Ishikawa (cell line): ENCODE results near the gene FSTL4.

Experiments used
- CEBPB ChIP-seq: IDR thresholded peaks from 2 replicates; pipeline ENCODE4 v1.6.1; 2012
- CREB1 ChIP-seq: IDR thresholded peaks from 2 replicates; pipeline ENCODE4 v1.6.1; 2012; ENCODE audit warnings: low read depth
- EGR1 ChIP-seq: IDR thresholded peaks from 2 replicates; pipeline ENCODE4 v1.6.1; 2012
- EP300 ChIP-seq: IDR thresholded peaks from 2 replicates; pipeline ENCODE4 v1.6.1; 2012; ENCODE audit warnings: borderline replicate concordance
- FOXM1 ChIP-seq: IDR thresholded peaks from 2 replicates; pipeline ENCODE4 v1.6.1; 2012; ENCODE audit warnings: low read depth, borderline replicate concordance
- NFIC ChIP-seq: IDR thresholded peaks from 2 replicates; pipeline ENCODE4 v1.6.1; 2012
- RAD21 ChIP-seq: IDR thresholded peaks from 2 replicates; pipeline ENCODE4 v1.6.1; 2012; ENCODE audit warnings: low read depth
- TAF1 ChIP-seq: IDR thresholded peaks from 2 replicates; pipeline ENCODE4 v1.6.1; 2012; ENCODE audit warnings: low read depth, mild to moderate bottlenecking
- TCF12 ChIP-seq: IDR thresholded peaks from 2 replicates; pipeline ENCODE4 v1.6.1; 2012; ENCODE audit warnings: low read depth
- TEAD4 ChIP-seq: IDR thresholded peaks from 2 replicates; pipeline ENCODE4 v1.6.1; 2012
- YY1 ChIP-seq: IDR thresholded peaks from 2 replicates; pipeline ENCODE4 v1.6.1; 2012; ENCODE audit warnings: low read depth
- ZBTB7A ChIP-seq: IDR thresholded peaks from 2 replicates; pipeline ENCODE4 v1.6.1; 2012; ENCODE audit warnings: low read depth
- TF ChIP-seq, protein P1 (sequence below): IDR thresholded peaks from 2 replicates; pipeline ENCODE4 v1.6.1; 2012; ENCODE audit warnings: low read depth, mild to moderate bottlenecking
- TF ChIP-seq, protein P2 (sequence below): IDR thresholded peaks from 2 replicates; pipeline ENCODE4 v1.6.1; 2012
- TF ChIP-seq, protein P3 (sequence below): IDR thresholded peaks from 2 replicates; pipeline ENCODE4 v1.6.1; 2012

Gene FSTL4

DNA sequence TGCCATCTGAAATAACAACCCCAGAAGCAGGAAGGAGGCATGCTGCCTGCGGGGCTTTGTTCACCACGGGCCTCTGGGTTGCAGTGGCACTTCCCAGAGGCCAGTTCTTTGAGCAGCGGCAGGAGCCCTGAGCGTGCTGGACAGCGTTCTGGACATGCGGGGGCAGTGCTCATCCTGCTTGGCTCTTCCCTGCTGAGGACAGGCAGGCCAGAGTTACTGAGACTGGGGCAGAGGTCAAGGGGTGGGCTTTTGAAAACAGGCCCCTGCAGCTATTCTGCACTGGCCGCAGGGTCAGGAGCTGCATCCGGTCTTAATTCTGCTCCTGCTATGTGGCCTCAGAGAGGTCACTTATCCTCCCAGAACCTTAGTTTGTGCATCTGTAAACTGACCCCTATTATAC lies 258.6 kb downstream of the FSTL4 start:
- TF ChIP-seq TAF1 (no peak), RAD21 (no peak), TCF12 (no peak)
- TF ChIP-seq, protein P1, sequence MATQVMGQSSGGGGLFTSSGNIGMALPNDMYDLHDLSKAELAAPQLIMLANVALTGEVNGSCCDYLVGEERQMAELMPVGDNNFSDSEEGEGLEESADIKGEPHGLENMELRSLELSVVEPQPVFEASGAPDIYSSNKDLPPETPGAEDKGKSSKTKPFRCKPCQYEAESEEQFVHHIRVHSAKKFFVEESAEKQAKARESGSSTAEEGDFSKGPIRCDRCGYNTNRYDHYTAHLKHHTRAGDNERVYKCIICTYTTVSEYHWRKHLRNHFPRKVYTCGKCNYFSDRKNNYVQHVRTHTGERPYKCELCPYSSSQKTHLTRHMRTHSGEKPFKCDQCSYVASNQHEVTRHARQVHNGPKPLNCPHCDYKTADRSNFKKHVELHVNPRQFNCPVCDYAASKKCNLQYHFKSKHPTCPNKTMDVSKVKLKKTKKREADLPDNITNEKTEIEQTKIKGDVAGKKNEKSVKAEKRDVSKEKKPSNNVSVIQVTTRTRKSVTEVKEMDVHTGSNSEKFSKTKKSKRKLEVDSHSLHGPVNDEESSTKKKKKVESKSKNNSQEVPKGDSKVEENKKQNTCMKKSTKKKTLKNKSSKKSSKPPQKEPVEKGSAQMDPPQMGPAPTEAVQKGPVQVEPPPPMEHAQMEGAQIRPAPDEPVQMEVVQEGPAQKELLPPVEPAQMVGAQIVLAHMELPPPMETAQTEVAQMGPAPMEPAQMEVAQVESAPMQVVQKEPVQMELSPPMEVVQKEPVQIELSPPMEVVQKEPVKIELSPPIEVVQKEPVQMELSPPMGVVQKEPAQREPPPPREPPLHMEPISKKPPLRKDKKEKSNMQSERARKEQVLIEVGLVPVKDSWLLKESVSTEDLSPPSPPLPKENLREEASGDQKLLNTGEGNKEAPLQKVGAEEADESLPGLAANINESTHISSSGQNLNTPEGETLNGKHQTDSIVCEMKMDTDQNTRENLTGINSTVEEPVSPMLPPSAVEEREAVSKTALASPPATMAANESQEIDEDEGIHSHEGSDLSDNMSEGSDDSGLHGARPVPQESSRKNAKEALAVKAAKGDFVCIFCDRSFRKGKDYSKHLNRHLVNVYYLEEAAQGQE: peak; percentile 57; the same call in 1 of the 2 replicates

DNA sequence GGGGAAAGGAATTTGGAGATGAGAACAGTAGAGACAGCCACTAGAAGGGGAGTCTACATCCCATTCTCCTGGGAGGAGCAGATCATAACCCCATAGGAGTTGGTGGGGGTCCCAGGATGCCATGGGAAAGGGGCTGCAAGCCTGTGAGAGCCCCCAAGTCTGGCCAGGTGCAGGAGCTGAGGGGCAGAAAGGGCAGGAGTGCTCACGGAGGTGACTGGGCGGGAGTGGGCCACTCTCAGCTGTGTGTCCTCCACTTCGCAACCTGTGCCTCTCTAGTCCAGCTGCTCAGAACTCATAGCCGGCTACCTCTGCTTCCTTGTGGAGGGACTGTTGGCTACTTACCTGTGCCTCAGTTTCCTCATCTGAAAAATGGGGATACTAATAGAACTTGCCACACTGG lies 263.9 kb downstream of the FSTL4 start:
- TF ChIP-seq EP300 (no peak), YY1 (no peak), TCF12 (no peak)

DNA sequence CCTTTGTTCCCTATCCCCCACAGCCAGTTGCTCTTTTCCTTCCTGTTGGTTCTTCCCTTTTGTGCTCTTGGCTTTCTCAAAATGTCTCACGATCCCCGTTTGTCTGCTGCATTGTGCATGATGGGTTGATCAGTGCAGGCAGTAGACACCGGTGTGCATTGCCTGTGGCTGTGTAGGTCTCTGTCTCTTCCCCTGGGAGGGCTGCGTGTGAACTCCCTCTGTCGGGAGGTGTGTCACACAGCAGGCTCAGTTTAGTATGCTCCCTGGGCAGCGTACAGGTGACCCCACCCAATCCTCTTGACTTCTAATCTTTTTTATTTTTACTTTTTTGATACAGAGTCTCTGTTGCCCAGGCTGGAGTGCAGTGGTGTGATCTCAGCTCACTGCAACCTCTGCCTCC lies 265.3 kb downstream of the FSTL4 start:
- no peak for TF ChIP-seq NFIC
- no peak for TF ChIP-seq TCF12
- TF ChIP-seq, protein P2, sequence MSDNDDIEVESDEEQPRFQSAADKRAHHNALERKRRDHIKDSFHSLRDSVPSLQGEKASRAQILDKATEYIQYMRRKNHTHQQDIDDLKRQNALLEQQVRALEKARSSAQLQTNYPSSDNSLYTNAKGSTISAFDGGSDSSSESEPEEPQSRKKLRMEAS: no peak
- TF ChIP-seq TEAD4: no peak
- TF ChIP-seq EP300: no peak
- no peak for TF ChIP-seq EGR1
- TF ChIP-seq, protein P3, sequence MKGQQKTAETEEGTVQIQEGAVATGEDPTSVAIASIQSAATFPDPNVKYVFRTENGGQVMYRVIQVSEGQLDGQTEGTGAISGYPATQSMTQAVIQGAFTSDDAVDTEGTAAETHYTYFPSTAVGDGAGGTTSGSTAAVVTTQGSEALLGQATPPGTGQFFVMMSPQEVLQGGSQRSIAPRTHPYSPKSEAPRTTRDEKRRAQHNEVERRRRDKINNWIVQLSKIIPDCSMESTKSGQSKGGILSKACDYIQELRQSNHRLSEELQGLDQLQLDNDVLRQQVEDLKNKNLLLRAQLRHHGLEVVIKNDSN: no peak
- no peak for TF ChIP-seq TAF1
- no peak for TF ChIP-seq RAD21
- no peak for TF ChIP-seq CREB1
- no peak for TF ChIP-seq CEBPB
- no peak for TF ChIP-seq ZBTB7A

DNA sequence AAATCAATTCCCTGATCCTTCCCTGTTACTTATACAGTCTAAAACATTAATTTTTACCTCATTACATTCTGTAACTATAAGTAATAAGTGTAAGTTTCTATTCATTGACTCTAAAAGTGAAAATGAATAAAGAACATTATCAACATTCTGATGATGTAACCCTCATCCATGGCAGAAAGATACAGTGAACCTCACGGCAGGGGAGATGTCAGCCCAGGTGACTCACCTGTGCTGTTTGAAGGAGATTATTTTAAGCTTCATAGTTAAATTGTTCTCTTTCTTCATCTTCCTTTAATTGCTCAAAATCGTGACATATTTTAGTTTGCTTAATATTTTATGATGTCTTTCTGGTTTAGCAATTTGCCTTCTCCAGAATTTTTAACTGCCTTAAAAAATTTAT lies 268.1 kb downstream of the FSTL4 start:
- TF ChIP-seq, protein P3: no peak
- no peak for TF ChIP-seq TAF1

DNA sequence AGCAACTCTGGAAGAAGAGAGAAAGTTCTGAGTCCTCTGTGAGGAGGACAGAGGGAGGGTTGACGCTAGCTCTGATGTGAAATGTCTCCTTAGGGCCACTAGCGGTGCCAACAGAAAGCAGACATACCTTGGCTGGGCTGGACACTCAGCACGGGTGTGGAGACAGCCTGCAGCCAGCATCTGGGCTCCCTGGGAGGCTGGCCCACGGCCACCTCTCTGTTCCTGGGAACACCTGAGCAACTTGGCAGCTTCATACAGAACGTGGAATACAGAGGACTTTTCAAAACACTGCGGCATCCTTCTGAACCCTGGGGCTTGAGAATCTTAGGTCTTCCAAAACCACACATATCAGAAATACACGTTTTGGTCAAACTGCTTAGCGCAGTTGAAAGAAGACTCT lies 269.1 kb downstream of the FSTL4 start:
- TF ChIP-seq CEBPB (no peak), RAD21 (no peak), ZBTB7A (no peak), TAF1 (no peak), YY1 (no peak), CREB1 (no peak), FOXM1 (no peak), NFIC (no peak), EGR1 (no peak), TEAD4 (no peak), TCF12 (no peak), EP300 (no peak)
- TF ChIP-seq, protein P2: no peak
- TF ChIP-seq, protein P1: no peak
- TF ChIP-seq, protein P3: no peak

DNA sequence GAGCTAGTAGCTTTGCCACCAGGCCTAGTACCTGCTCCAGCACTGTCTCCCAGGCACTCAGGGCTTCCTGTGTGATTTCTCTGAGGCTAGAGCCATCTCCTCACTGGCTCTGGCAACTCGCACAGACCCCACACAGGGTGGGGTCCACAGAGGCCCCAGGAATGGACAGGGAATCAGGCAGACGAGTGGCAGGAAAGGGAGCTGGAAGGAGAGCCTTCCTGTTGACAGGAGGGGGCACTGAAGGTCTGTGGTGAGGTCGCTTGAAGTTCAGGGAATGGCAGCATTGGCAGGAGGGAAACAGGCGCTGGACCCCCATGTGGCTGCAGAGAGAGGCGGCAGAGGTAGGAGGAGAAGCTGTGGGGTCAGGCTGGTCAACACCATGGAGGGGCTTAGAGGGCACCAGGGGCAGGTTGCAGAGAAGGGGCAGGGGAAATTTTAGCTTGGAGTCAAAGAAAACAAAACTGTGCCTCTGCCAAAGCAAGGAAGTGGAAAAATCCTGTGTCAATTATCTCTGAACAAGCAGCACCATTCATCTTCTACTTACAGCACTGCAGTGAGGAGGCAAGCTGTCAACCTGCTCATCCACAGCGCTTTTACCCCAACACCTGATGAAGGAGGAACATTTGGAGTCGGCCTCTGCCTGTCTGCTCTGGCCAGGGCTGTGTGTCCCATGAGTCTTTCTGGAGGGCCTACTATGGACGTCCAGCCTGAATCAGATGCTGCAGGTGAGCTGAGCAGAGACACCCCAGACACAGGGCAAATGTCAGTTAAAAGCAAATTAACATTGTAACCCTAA lies 270.2 kb downstream of the FSTL4 start:
- TF ChIP-seq, protein P3: no peak
- TF ChIP-seq RAD21: peak; percentile 29
